Measurements from ENCODE around the gene MPPED1.

The MPPED1 gene

GRCh38 chr22:43504068-43504467, 92.3 kb downstream of the MPPED1 start:
- DNase-seq, result no peak

- no peak for DNase-seq
Observed at GRCh38 chr22:43504666-43505261, 93.0 kb downstream of the MPPED1 start.

GRCh38 chr22:43505423-43505822, 93.6 kb downstream of the MPPED1 start:
- no peak for DNase-seq

- no peak for DNase-seq
Observed at GRCh38 chr22:43505896-43506295, 94.1 kb downstream of the MPPED1 start.

- no peak for DNase-seq
Observed at GRCh38 chr22:43506487-43506886, 94.7 kb downstream of the MPPED1 start.

- no peak for DNase-seq
Observed at GRCh38 chr22:43507235-43507634, 95.4 kb downstream of the MPPED1 start.

GRCh38 chr22:43508489-43508888, 96.7 kb downstream of the MPPED1 start:
- DNase-seq, result no peak

- DNase-seq, result no peak
Observed at GRCh38 chr22:43509337-43509736, 97.5 kb downstream of the MPPED1 start.

GRCh38 chr22:43510281-43511070, 98.7 kb downstream of the MPPED1 start:
- no peak for DNase-seq

- DNase-seq, result no peak
Observed at GRCh38 chr22:43511276-43511910, 99.6 kb downstream of the MPPED1 start.

GRCh38 chr22:43512279-43512678, 100.5 kb downstream of the MPPED1 start:
- DNase-seq, result no peak

- DNase-seq, result no peak
Observed at GRCh38 chr22:43514476-43515157, 102.8 kb downstream of the MPPED1 start.

GRCh38 chr22:43515411-43515810, 103.6 kb downstream of the MPPED1 start:
- no peak for DNase-seq

- DNase-seq, result no peak
Observed at GRCh38 chr22:43515902-43516301, 104.1 kb downstream of the MPPED1 start.

GRCh38 chr22:43516386-43516785, 104.6 kb downstream of the MPPED1 start:
- no peak for DNase-seq

GRCh38 chr22:43516996-43517635, 105.3 kb downstream of the MPPED1 start:
- DNase-seq, result no peak

GRCh38 chr22:43520632-43521039, 108.8 kb downstream of the MPPED1 start:
- DNase-seq, result no peak

- DNase-seq, result no peak
Observed at GRCh38 chr22:43521716-43522115, 109.9 kb downstream of the MPPED1 start.

GRCh38 chr22:43526117-43526655, 114.4 kb downstream of the MPPED1 start:
- DNase-seq, result no peak

GRCh38 chr22:43526946-43527345, 115.1 kb downstream of the MPPED1 start:
- DNase-seq, result no peak

GRCh38 chr22:43528601-43529360, 117.0 kb downstream of the MPPED1 start:
- no peak for DNase-seq

GRCh38 chr22:43529461-43529860, 117.6 kb downstream of the MPPED1 start:
- no peak for DNase-seq
